Pulmonary artery endothelial cell (primary cell): ENCODE results near the gene OSER1. TPM values are rescaled to one million over a fixed set of nuclear protein-coding genes. Genes with fewer than 3 reads are reported as not detected.

Experiments used
- total RNA-seq: library from RNA; depleted of rRNA; stranded (reverse); fragments of >200 nt; gene quantifications from 2 replicates; pipeline ENCODE4 v1.2.3, GENCODE V29; 2014

The OSER1 gene
- total RNA-seq, 1 donor from 2014 or later = 36.1 TPM

Other genes starting within 250 kb of the OSER1 start
- not detected in 2 replicates for gene JPH2, start 23.6 kb downstream of the OSER1 start, total RNA-seq
- not detected in 2 replicates for gene GDAP1L1, start 36.5 kb upstream of the OSER1 start, total RNA-seq
- gene FITM2, start 100.4 kb upstream of the OSER1 start, total RNA-seq = 8.2 and 9.8 TPM in 2 replicates
- gene R3HDML, start 126.3 kb upstream of the OSER1 start, total RNA-seq = not detected in 2 replicates
- not detected in 2 replicates for gene HNF4A, start 144.9 kb upstream of the OSER1 start, total RNA-seq